Neuronal stem cell (in vitro differentiated cells): ENCODE results near the gene CROT.

Experiments used
- DNase-seq: peaks from one replicate; pipeline ENCODE4 v3.0.0-alpha.2; 2013; ENCODE audit warnings: low spot score
- H2AFZ ChIP-seq: one replicate; pipeline ENCODE4 v1.6.1; 2013; ENCODE audit warnings: mild to moderate bottlenecking, low read length, inconsistent platforms
- H2AK5ac ChIP-seq: 2 replicates; pipeline ENCODE4 v1.6.1; 2013; ENCODE audit warnings: low read depth, mild to moderate bottlenecking, inconsistent platforms, low read length, moderate library complexity, mixed read lengths
- H2BK120ac ChIP-seq: 2 replicates; pipeline ENCODE4 v1.6.1; 2013; ENCODE audit warnings: low read depth, mild to moderate bottlenecking, inconsistent platforms, low read length, moderate library complexity, mixed read lengths
- H2BK12ac ChIP-seq: one replicate; pipeline ENCODE4 v1.6.1; 2013; ENCODE audit warnings: low read length, inconsistent platforms
- H2BK15ac ChIP-seq: 2 replicates; pipeline ENCODE4 v1.6.1; 2013; ENCODE audit warnings: mild to moderate bottlenecking, low read length, inconsistent platforms, mixed read lengths
- H2BK5ac ChIP-seq: one replicate; pipeline ENCODE4 v1.6.1; 2013; ENCODE audit warnings: inconsistent platforms, mild to moderate bottlenecking, low read length, moderate library complexity
- H3K14ac ChIP-seq: one replicate; pipeline ENCODE4 v1.6.1; 2013; ENCODE audit warnings: low read length, inconsistent platforms
- H3K18ac ChIP-seq: 2 replicates; pipeline ENCODE4 v1.6.1; 2013; ENCODE audit warnings: low read length, inconsistent platforms
- H3K23ac ChIP-seq: 2 replicates; pipeline ENCODE4 v1.6.1; 2013; ENCODE audit warnings: low read depth, mild to moderate bottlenecking, mixed read lengths, low read length, inconsistent platforms; ENCODE audit not compliant: poor library complexity
- H3K27ac ChIP-seq: replicated peaks from 3 replicates; pipeline ENCODE4 v1.5.1; 2013; ENCODE audit warnings: low read length, inconsistent platforms
- H3K27me3 ChIP-seq, 3 experiments: 2 replicates each; pipeline ENCODE4 v1.6.1; 2013; ENCODE audit warnings: low read length in 3 of 3, mild to moderate bottlenecking in 2 of 3, inconsistent platforms in 1 of 3, low read depth in 1 of 3, mixed read lengths in 1 of 3, moderate library complexity in 1 of 3; ENCODE audit not compliant: control insufficient read depth in 3 of 3, insufficient read depth in 3 of 3
- H3K36me3 ChIP-seq, 2 donors: replicated peaks in 1 of 2; 2 replicates each; pipeline ENCODE4 v1.6.1; 2013; ENCODE audit warnings: low read length in 2 of 2; ENCODE audit not compliant: control insufficient read depth in 2 of 2, insufficient read depth in 2 of 2
- H3K4ac ChIP-seq: 2 replicates; pipeline ENCODE4 v1.6.1; 2013; ENCODE audit warnings: inconsistent platforms, mild to moderate bottlenecking, low read length, moderate library complexity
- H3K4me1 ChIP-seq, 2 donors: 1 replicate in 1 of 2; 2 replicates in 1 of 2; pipeline ENCODE4 v1.6.1; 2013; ENCODE audit warnings: low read length in 2 of 2, low read depth in 1 of 2; ENCODE audit not compliant: control insufficient read depth in 2 of 2, insufficient read depth in 1 of 2
- H3K4me2 ChIP-seq: one replicate; pipeline ENCODE4 v1.6.1; 2013; ENCODE audit warnings: mild to moderate bottlenecking, low read length, inconsistent platforms; ENCODE audit not compliant: insufficient read depth, poor library complexity, severe bottlenecking
- H3K4me3 ChIP-seq, 2 donors: 2 replicates each; pipeline ENCODE4 v1.5.1; 2013; ENCODE audit warnings: low read length in 2 of 2, mild to moderate bottlenecking in 2 of 2, inconsistent platforms in 1 of 2, moderate library complexity in 1 of 2
- H3K79me1 ChIP-seq: one replicate; pipeline ENCODE4 v1.6.1; 2013; ENCODE audit warnings: low read depth, mild to moderate bottlenecking, inconsistent platforms, low read length, moderate library complexity
- H3K9ac ChIP-seq: one replicate; pipeline ENCODE4 v1.6.1; 2013; ENCODE audit warnings: mild to moderate bottlenecking, low read depth, low read length, inconsistent platforms; ENCODE audit not compliant: poor library complexity
- H3K9me3 ChIP-seq, 2 donors: replicated peaks in 1 of 2; 2 replicates each; pipeline versions ENCODE3 to v1.6.1; 2013; ENCODE audit warnings: low read length in 2 of 2, mild to moderate bottlenecking in 2 of 2, inconsistent platforms in 1 of 2, low read depth in 1 of 2, mixed read lengths in 1 of 2, moderate library complexity in 1 of 2; ENCODE audit not compliant: control insufficient read depth in 2 of 2, insufficient read depth in 1 of 2
- H4K8ac ChIP-seq: one replicate; pipeline ENCODE4 v1.6.1; 2013; ENCODE audit warnings: low read depth, mild to moderate bottlenecking, inconsistent platforms, low read length, moderate library complexity
- H4K91ac ChIP-seq: one replicate; pipeline ENCODE4 v1.6.1; 2013; ENCODE audit warnings: low read length, low read depth, mild to moderate bottlenecking, inconsistent platforms; ENCODE audit not compliant: poor library complexity
- WGBS, 2 donors: extraction: QIAGEN DNeasy Blood & Tissue Kit; methylation state at CpG; one replicate each; pipeline ENCODE4 v1.1.7; 2013; ENCODE audit warnings: missing lambda C conversion rate in 2 of 2, mixed read lengths in 1 of 2; ENCODE audit not compliant: insufficient read length in 2 of 2, insufficient replicate concordance in 1 of 2; ENCODE audit errors: extremely low coverage in 2 of 2; 5-methylcytosine and 5-hydroxymethylcytosine counted together

The CROT gene

GRCh38 chr7:87328281-87328680 is 17.2 kb upstream of the CROT start:
- no peak overlapping the region for H2BK12ac ChIP-seq
- no peak overlapping the region for H4K91ac ChIP-seq
- H2AK5ac ChIP-seq: no peak overlapping the region
- H3K4ac ChIP-seq: no peak overlapping the region
- H4K8ac ChIP-seq: no peak overlapping the region
- H2BK15ac ChIP-seq: no peak overlapping the region
- no peak overlapping the region for H2BK5ac ChIP-seq
- no peak overlapping the region for H3K4me2 ChIP-seq
- no peak for DNase-seq
- no peak overlapping the region for H3K27ac ChIP-seq
- H3K9ac ChIP-seq: no peak overlapping the region
- peaks cover 17 to 19% of the 10 kb centered on the region in 2 donors for H3K36me3 ChIP-seq
- H3K18ac ChIP-seq: no peak overlapping the region
- no peak overlapping the region for H3K4me3 ChIP-seq
- H2BK120ac ChIP-seq: no peak overlapping the region
- H3K23ac ChIP-seq: no peak overlapping the region
- no peaks in the 10 kb centered on the region for H3K27me3 ChIP-seq
- peaks cover 0 to 4% of the 10 kb centered on the region in 2 donors for H3K4me1 ChIP-seq
- H3K79me1 ChIP-seq: no peaks in the 10 kb centered on the region
- no peak overlapping the region for H2AFZ ChIP-seq
- WGBS, 2 donors: no CpG with 5 or more reads among the region's 3 CpGs
- H3K14ac ChIP-seq: no peak overlapping the region
- peaks cover 34 to 85% of the 10 kb centered on the region in 2 donors for H3K9me3 ChIP-seq

DNA sequence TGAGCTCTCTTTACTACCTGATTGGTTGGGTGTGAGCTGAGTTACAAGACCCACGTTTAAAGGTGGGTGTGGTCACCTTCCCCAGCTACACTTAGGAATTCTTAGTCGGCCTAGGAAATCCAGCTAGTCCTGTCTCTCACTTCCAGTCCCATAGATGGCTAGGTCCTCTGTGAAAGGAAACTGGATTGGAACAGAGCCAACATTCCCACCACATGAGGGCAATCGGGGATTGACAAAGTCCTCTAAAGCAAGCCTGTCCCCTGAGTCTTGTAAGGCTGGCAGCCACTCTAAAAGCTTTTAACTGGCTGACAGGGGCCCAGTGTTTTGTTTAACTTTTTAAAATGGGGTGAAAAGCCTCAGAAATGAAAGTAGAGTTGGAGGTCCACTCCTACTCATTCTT is 15.1 kb upstream of the CROT start:
- H2BK5ac ChIP-seq: no peak overlapping the region
- H3K27me3 ChIP-seq: no peaks in the 10 kb centered on the region
- H2BK15ac ChIP-seq: no peak overlapping the region

DNA sequence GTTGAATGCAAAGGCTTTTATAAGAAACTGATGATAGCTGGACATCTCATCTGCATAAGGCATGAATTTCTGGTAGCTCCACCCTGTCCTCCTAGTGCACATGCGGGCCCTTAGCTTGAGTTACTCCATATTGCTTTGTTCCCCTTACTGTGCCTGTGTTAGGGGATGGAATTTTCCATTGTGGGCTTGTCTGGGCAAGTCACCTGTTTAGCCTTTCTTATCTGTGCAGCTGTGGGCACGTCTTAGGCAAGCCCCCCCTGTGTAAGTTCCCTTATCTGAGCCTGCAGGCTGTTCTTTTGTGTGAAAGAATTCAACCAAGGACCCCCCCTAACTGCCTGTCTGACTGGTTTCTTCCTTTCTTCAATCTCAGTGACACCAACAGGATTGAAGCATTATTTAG is 14.5 kb upstream of the CROT start:
- Histone ChIP-seq H3K4ac (no peak overlapping the region), H2BK12ac (no peak overlapping the region), H4K8ac (no peak overlapping the region), H3K18ac (no peak overlapping the region), H3K9me3 (peaks cover 36 to 88% of the 10 kb centered on the region in 2 donors), H3K9ac (no peak overlapping the region), H3K23ac (no peak overlapping the region), H3K36me3 (peaks cover 19 to 20% of the 10 kb centered on the region in 2 donors), H2AFZ (no peak overlapping the region), H3K4me1 (peaks cover 0 to 4% of the 10 kb centered on the region in 2 donors), H4K91ac (no peak overlapping the region), H3K14ac (no peak overlapping the region), H3K4me3 (no peak overlapping the region), H3K79me1 (no peaks in the 10 kb centered on the region), H2AK5ac (no peak overlapping the region), H2BK15ac (no peak overlapping the region), H3K27me3 (no peaks in the 10 kb centered on the region), H3K4me2 (no peak overlapping the region), H2BK5ac (no peak overlapping the region), H3K27ac (peak overlapping the region; percentile 67), H2BK120ac (no peak overlapping the region)
- DNase-seq: no peak
- whole genome bisulfite sequencing, 2 donors: no CpG with 5 or more reads among the region's 2 CpGs

More for the DNA sequence above, 15.1 kb upstream of the CROT start:
- no peak overlapping the region for H3K18ac ChIP-seq
- H2AK5ac ChIP-seq: no peak overlapping the region
- no CpG with 5 or more reads among the region's 3 CpGs for WGBS, 2 donors
- no peak overlapping the region for H3K4ac ChIP-seq
- H3K79me1 ChIP-seq: no peaks in the 10 kb centered on the region
- H4K8ac ChIP-seq: no peak overlapping the region
- DNase-seq: no peak
- no peak overlapping the region for H3K9ac ChIP-seq
- H3K27ac ChIP-seq: peak overlapping the region; percentile 67
- no peak overlapping the region for H3K4me2 ChIP-seq
- no peak overlapping the region for H3K23ac ChIP-seq
- H4K91ac ChIP-seq: no peak overlapping the region
- peaks cover 36 to 88% of the 10 kb centered on the region in 2 donors for H3K9me3 ChIP-seq
- peaks cover 14 to 19% of the 10 kb centered on the region in 2 donors for H3K36me3 ChIP-seq
- H2BK120ac ChIP-seq: no peak overlapping the region
- H3K4me3 ChIP-seq: no peak overlapping the region
- no peak overlapping the region for H2AFZ ChIP-seq
- peaks cover 0 to 4% of the 10 kb centered on the region in 2 donors for H3K4me1 ChIP-seq
- no peak overlapping the region for H2BK12ac ChIP-seq
- H3K14ac ChIP-seq: no peak overlapping the region

GRCh38 chr7:87331687-87332252 is 13.7 kb upstream of the CROT start:
- H2AK5ac ChIP-seq: no peak overlapping the region
- no peak overlapping the region for H4K91ac ChIP-seq
- no peaks in the 10 kb centered on the region for H3K27me3 ChIP-seq
- H3K4ac ChIP-seq: no peak overlapping the region
- H3K9me3 ChIP-seq: peaks cover 32 to 86% of the 10 kb centered on the region in 2 donors
- no peak overlapping the region for H2BK12ac ChIP-seq
- H3K36me3 ChIP-seq: peaks cover 19 to 27% of the 10 kb centered on the region in 2 donors
- no peaks in the 10 kb centered on the region for H3K79me1 ChIP-seq
- H2AFZ ChIP-seq: no peak overlapping the region
- no CpG with 5 or more reads among the region's 5 CpGs for WGBS, 2 donors
- H3K18ac ChIP-seq: no peak overlapping the region
- H2BK15ac ChIP-seq: no peak overlapping the region
- no peak overlapping the region for H3K4me3 ChIP-seq
- no peak overlapping the region for H3K14ac ChIP-seq
- H3K4me2 ChIP-seq: no peak overlapping the region
- H3K4me1 ChIP-seq: peaks cover 0 to 4% of the 10 kb centered on the region in 2 donors
- H2BK5ac ChIP-seq: no peak overlapping the region
- no peak overlapping the region for H3K9ac ChIP-seq
- no peak overlapping the region for H3K23ac ChIP-seq
- H4K8ac ChIP-seq: no peak overlapping the region
- no peak for DNase-seq
- no peak overlapping the region for H3K27ac ChIP-seq
- H2BK120ac ChIP-seq: no peak overlapping the region
